K562 (cell line): ENCODE results near the gene ME3. TPM values are rescaled to one million over a fixed set of nuclear protein-coding genes. Genes with fewer than 3 reads are reported as not detected.
A peak's percentile ranks its signal among the peaks of the same experiment; 100 is the strongest.

Experiments
- ATF3 ChIP-seq, 2 experiments: fragments of 450-650 bp in 1 of 2; sonication (generic) in 1 of 2; formaldehyde crosslinking in 1 of 2; IDR thresholded peaks in 1 of 2; conservative IDR thresholded peaks in 1 of 2; 2 replicates each; pipeline versions ENCODE4 v1.6.1 to v1.8.1; 2016 to 2023; ENCODE audit warnings: mild to moderate bottlenecking in 2 of 2, moderate library complexity in 2 of 2, inconsistent platforms in 1 of 2, missing genetic modification reagents in 1 of 2
- DMBX1 ChIP-seq: fragments of 250-450 bp; sonication (Bioruptor Pico); IDR thresholded peaks from 2 replicates; pipeline ENCODE4 v1.8.0; 2022; ENCODE audit warnings: inconsistent platforms, mild to moderate bottlenecking, moderate library complexity, borderline replicate concordance
- GATAD2A ChIP-seq: fragments of 450-650 bp; IDR thresholded peaks from 2 replicates; pipeline ENCODE4 v1.6.1; 2017
- GTF2F1 ChIP-seq: IDR thresholded peaks from 2 replicates; pipeline ENCODE4 v1.6.1; 2011; ENCODE audit warnings: low read depth, low read length, improper control_type of control experiment
- KLF6 ChIP-seq: fragments of 250-450 bp; sonication (Bioruptor Pico); IDR thresholded peaks from 2 replicates; pipeline ENCODE4 v1.4.0; 2020; ENCODE audit warnings: mild to moderate bottlenecking, moderate library complexity, borderline replicate concordance
- NFRKB ChIP-seq: fragments of 450-650 bp; IDR thresholded peaks from 2 replicates; pipeline ENCODE4 v1.6.1; 2016; ENCODE audit warnings: low read depth
- NR1H2 ChIP-seq: sonication (generic); formaldehyde crosslinking; IDR thresholded peaks from 2 replicates; pipeline ENCODE4 v1.4.0; 2020; ENCODE audit warnings: mild to moderate bottlenecking, missing genetic modification reagents
- PTBP1 ChIP-seq: fragments of 200-400 bp; formaldehyde crosslinking; IDR thresholded peaks from 2 replicates; pipeline ENCODE4 v1.6.1; 2017; ENCODE audit warnings: low read depth, low read length
- PURB ChIP-seq: sonication (generic); formaldehyde crosslinking; IDR thresholded peaks from 2 replicates; pipeline ENCODE4 v1.9.0; 2021; ENCODE audit warnings: low read depth, mild to moderate bottlenecking, missing genetic modification reagents
- RAD51 ChIP-seq: fragments of 450-650 bp; IDR thresholded peaks from 2 replicates; pipeline ENCODE4 v1.7.1; 2016; ENCODE audit warnings: low read depth, mild to moderate bottlenecking, borderline replicate concordance
- SAP30 ChIP-seq: fragments of 200-600 bp; sonication (generic); IDR thresholded peaks from 2 replicates; pipeline ENCODE4 v1.6.1; 2012; ENCODE audit warnings: borderline replicate concordance, low read depth, mild to moderate bottlenecking, moderate library complexity, low read length, control low read depth, inconsistent platforms; ENCODE audit not compliant: insufficient read depth, poor library complexity, severe bottlenecking
- SIRT6 ChIP-seq: IDR thresholded peaks from one replicate; pipeline ENCODE4 v1.6.1; 2012; ENCODE audit warnings: low read depth, mild to moderate bottlenecking, control low read depth, inconsistent platforms, low read length, moderate library complexity
- TBL1XR1 ChIP-seq, 2 experiments: IDR thresholded peaks; 2 replicates each; pipeline ENCODE4 v1.6.1; 2012; ENCODE audit warnings: improper control_type of control experiment in 2 of 2, low read length in 2 of 2, mild to moderate bottlenecking in 1 of 2
- TSC22D4 ChIP-seq: fragments of 450-650 bp; IDR thresholded peaks from 2 replicates; pipeline ENCODE4 v1.6.1; 2016; ENCODE audit warnings: missing genetic modification characterization, missing biosample characterization, control low read depth
- U2AF1 ChIP-seq: fragments of 200-400 bp; formaldehyde crosslinking; optimal IDR thresholded peaks from 2 replicates; pipeline ENCODE3; 2017; ENCODE audit warnings: mild to moderate bottlenecking, low read depth, low read length, moderate library complexity
- ZC3H4 ChIP-seq: sonication (generic); formaldehyde crosslinking; IDR thresholded peaks from 2 replicates; pipeline ENCODE4 v1.9.0; 2021; ENCODE audit warnings: missing genetic modification reagents, borderline replicate concordance
- ZNF12 ChIP-seq: sonication (generic); formaldehyde crosslinking; IDR thresholded peaks from 2 replicates; pipeline ENCODE4 v1.4.0; 2020; ENCODE audit warnings: mild to moderate bottlenecking, missing genetic modification reagents
- ZNF124 ChIP-seq: sonication (generic); formaldehyde crosslinking; IDR thresholded peaks from 2 replicates; pipeline ENCODE4 v1.8.1; 2022; ENCODE audit warnings: missing genetic modification reagents
- ZNF3 ChIP-seq: fragments of 250-450 bp; sonication (Bioruptor Pico); IDR thresholded peaks from 2 replicates; pipeline ENCODE4 v1.5.0; 2021; ENCODE audit warnings: mild to moderate bottlenecking, moderate library complexity
- ZNF316 ChIP-seq: fragments of 450-650 bp; IDR thresholded peaks from 2 replicates; pipeline ENCODE4 v1.6.1; 2016
- ZNF41 ChIP-seq: fragments of 250-450 bp; sonication (Bioruptor Pico); conservative IDR thresholded peaks from 2 replicates; pipeline ENCODE4 v1.4.0; 2020; ENCODE audit warnings: mild to moderate bottlenecking
- ZNF696 ChIP-seq: fragments of 250-450 bp; sonication (Bioruptor Pico); conservative IDR thresholded peaks from 2 replicates; pipeline ENCODE4 v1.4.0; 2020; ENCODE audit warnings: mild to moderate bottlenecking, moderate library complexity
- polyA plus RNA-seq, 8 experiments: library from polyadenylated mRNA; depleted of rRNA in 4 of 8; stranded (reverse) in 5 of 8; unstranded in 3 of 8; fragments of >200 nt; fragmentation: Nextera tagmentation in 2 of 8; fragmentation: Illumina TruSeq in 1 of 8; extraction: Ambion mirVana in 2 of 8; extraction: Trizol in 1 of 8; gene quantifications; 2 replicates each; pipeline versions ENCODE4 v1.2.1 to v1.2.3, GENCODE V29; 2011 to 2014; ENCODE audit warnings: inconsistent platforms in 1 of 8, missing spikeins in 1 of 8
- total RNA-seq, 7 experiments: library from RNA; depleted of rRNA in 6 of 7; stranded (reverse); fragments of >200 nt in 6 of 7; fragmentation: Illumina TruSeq in 2 of 7; extraction: Trizol in 2 of 7; gene quantifications; 2 replicates each; pipeline versions ENCODE4 v1.2.1 to v1.2.3, GENCODE V29; 2011 to 2021; ENCODE audit warnings: low replicate concordance in 1 of 7
- TF ChIP-seq, protein P1 (sequence below): IDR thresholded peaks from 2 replicates; pipeline ENCODE4 v1.6.1; 2012; ENCODE audit warnings: low read depth, low read length, improper control_type of control experiment, borderline replicate concordance

The ME3 gene
- total and polyA plus RNA-seq, 9 of the 15 experiments (the other 6 are each of a cell fraction or from before 2014, with no cell fraction given), result not detected

DNA sequence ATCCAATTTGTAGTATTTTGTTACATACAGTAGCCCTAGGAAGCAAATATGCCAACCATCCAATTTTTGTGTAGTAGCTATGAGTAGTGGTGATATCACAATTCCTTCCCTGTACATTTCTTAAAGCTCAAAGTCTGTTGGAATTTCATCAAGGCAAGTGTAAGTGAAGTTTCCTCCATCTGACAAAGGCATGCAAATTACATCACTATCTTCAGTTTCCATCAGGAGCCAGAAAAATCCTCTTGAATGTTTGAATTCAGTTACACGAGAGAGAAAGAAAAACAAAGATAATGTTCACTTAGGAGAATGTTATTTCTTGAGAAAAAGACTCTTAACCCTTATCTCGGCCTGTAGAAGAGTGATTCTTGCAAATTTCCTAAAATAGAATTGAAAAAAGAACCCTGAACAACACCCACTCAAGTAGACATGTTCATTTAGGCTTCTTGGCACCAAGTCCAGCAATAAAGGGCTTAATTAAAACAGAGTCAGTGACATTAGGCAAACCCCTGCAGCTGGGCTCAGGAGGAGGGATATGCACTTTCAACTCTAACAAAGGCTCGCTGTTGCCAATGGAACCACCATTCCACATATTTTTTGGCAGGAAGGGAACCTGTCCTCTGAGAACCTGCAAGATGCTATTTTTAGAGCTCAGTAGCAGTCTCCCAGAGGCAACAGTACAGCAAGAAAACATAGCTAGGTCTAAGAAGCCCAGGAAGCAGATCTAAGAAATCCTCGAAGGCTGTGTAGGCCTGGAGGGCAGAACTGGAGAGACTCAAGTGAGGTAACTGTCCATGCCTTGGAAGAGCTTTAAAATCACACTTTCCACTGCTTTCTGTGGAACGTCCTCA lies 153.1 kb downstream of the ME3 start (continued):
- TF ChIP-seq SAP30 (no peak), ZNF3 (CRISPR knock-in tag) (no peak), ZNF12 (CRISPR knock-in tag) (no peak), ZNF124 (no peak), NFRKB (no peak), ZNF696 (no peak), ATF3 (IDR thresholded peaks at IDR 0.05) (peak; percentile 23; the same call in 1 of the 2 replicates), ATF3 (CRISPR knock-in tag; conservative IDR thresholded peaks at IDR 0.05) (no peak), GATAD2A (0 out of 2 replicates have a peak, but pooled peaks have one; percentile 23), SIRT6 (no peak), PTBP1 (no peak), KLF6 (CRISPR knock-in tag) (no peak), U2AF1 (no peak), ZNF316 (no peak), ZNF41 (CRISPR knock-in tag) (no peak), GTF2F1 (no peak), DMBX1 (CRISPR knock-in tag) (no peak), ZC3H4 (no peak), PURB (no peak), RAD51 (no peak), NR1H2 (CRISPR knock-in tag) (no peak), TSC22D4 (tag) (no peak), TBL1XR1 (IDR thresholded peaks at IDR 0.05; ENCODE audit: low read length in 2 of 2) (peak in 1 of 2 experiments; percentile 88; a peak in 2 of 4 replicates)
- TF ChIP-seq, protein P1, sequence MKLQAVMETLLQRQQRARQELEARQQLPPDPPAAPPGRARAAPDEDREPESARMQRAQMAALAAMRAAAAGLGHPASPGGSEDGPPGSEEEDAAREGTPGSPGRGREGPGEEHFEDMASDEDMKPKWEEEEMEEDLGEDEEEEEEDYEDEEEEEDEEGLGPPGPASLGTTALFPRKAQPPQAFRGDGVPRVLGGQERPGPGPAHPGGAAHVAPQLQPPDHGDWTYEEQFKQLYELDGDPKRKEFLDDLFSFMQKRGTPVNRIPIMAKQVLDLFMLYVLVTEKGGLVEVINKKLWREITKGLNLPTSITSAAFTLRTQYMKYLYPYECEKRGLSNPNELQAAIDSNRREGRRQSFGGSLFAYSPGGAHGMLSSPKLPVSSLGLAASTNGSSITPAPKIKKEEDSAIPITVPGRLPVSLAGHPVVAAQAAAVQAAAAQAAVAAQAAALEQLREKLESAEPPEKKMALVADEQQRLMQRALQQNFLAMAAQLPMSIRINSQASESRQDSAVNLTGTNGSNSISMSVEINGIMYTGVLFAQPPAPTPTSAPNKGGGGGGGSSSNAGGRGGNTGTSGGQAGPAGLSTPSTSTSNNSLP, result no peak
